ENCODE measurements around the gene FILIP1L.

Gene FILIP1L

DNA sequence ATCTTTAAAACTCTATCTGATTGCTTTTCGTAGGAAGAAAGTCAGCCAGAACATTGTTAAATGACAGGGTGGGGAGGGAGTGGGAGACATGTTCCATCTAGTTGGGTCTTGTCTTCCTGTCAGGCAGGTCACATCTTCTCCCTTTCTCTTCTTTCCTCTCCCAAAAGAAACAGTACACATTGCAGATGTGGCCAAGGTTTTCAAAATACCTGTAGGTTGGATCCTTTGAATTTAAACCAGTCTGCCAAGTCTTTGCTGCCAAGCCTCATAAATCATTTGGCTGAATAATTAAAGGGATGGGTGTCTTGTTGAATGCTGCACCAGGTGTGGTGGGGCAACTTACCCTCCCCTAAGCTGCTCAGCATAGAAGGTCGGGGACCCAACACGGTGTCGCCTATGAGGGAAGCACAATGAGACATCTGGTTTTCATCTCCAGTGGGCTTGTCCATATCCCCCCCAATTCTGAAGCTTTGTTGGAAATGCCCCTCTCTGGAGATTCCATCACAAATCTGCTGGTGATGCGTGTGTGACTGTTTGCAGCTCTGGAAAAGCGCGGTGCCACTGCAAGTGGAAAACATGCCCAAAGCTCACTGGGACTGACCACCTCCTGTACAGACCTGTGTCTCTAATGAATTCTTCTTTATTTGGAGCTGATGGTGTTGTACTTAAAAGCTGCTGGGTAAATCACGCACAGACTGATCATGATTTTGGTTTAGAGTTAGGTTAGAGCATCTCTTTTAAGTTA, 112.6 kb downstream of the FILIP1L start:
- DNase-seq (ENCODE audit: extremely low read depth, low read depth), result no peak
- TF ChIP-seq, protein P1, sequence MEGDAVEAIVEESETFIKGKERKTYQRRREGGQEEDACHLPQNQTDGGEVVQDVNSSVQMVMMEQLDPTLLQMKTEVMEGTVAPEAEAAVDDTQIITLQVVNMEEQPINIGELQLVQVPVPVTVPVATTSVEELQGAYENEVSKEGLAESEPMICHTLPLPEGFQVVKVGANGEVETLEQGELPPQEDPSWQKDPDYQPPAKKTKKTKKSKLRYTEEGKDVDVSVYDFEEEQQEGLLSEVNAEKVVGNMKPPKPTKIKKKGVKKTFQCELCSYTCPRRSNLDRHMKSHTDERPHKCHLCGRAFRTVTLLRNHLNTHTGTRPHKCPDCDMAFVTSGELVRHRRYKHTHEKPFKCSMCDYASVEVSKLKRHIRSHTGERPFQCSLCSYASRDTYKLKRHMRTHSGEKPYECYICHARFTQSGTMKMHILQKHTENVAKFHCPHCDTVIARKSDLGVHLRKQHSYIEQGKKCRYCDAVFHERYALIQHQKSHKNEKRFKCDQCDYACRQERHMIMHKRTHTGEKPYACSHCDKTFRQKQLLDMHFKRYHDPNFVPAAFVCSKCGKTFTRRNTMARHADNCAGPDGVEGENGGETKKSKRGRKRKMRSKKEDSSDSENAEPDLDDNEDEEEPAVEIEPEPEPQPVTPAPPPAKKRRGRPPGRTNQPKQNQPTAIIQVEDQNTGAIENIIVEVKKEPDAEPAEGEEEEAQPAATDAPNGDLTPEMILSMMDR (IDR thresholded peaks at IDR 0.05; ENCODE audit: low read depth, low read length), result no peak

DNA sequence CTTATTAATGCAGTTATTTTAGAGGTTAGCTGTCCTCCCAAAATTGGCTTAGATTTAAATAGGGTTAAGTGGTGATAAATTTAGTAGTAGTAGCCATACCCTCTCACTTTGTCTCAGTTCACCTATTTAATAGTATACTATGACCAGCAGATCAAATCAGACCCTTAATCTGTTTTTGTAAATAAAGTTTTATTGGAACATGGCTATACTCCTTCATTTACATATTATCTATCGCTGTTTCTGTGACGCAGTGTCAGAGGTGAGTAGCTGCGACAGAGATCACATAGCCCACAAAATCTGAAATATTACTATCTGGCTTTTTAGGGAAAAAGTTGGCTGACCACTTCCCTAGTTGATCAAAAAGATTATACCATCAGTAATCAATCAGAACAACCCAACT, 113.2 kb downstream of the FILIP1L start:
- TF ChIP-seq, protein P1 (IDR thresholded peaks at IDR 0.05; ENCODE audit: low read depth, low read length), result no peak

DNA sequence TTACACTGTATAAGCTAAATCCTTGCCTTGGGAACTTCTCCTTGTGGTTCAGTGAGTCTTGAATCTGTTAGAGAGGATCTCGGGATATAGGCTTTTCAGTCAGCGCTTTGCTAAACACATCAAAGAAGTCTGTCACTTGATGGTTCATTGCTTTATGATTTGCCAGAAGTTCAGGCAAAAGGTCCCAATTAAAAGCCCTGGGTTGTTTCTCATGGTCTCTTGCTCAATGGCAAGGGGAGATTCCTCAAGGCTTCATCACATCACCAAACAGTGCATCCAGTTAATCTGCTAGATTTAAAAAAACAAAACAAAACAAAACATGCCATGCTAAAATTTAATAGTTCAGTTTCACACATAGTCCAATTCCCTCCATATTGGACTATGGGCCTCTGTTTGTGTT, 114.8 kb downstream of the FILIP1L start:
- peak; percentile 59 for DNase-seq (ENCODE audit: extremely low read depth, low read depth)
- TF ChIP-seq, protein P1 (IDR thresholded peaks at IDR 0.05; ENCODE audit: low read depth, low read length), result no peak

More for the DNA sequence above, 113.2 kb downstream of the FILIP1L start:
- no peak for DNase-seq (ENCODE audit: extremely low read depth, low read depth)

DNA sequence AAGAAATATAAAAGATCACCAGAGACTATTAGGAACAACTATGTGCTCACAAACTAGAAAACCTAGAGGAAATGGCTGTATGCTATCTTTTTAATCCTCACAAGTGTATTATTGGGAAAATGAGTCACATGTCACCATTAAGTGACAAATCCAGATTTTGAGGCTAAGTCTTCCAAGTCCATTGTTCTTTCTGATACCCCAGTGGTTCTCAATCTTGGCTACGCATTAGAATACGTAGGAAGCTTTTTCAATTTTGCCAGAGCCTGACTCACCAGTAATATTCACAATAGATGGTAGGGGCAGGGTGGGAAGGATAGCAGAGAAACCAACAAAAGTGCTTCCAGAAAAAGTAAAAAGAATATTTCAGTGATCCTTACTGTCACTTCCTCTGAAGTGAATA, 117.0 kb downstream of the FILIP1L start:
- DNase-seq (ENCODE audit: extremely low read depth, low read depth), result no peak
- TF ChIP-seq, protein P1 (IDR thresholded peaks at IDR 0.05; ENCODE audit: low read depth, low read length), result no peak

DNA sequence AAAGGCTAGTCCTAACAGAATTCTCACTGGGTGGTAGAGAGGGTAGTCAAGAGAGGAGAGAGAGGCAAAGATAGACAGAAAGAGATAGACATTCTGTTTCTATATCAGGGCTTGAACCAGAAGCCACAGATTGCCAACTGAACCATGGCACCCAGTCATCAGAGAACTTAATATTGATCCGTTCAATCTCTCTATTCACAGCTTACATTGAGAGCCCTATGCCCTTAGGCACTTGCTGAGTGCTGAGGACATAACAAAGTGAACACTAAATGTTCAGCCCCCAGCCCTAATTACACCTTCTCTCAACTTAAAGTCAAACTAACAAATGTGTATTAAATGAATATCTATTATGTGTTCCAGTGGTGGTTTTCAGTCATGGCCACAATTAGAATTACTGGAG, 124.1 kb downstream of the FILIP1L start:
- no peak for DNase-seq (ENCODE audit: extremely low read depth, low read depth)
- TF ChIP-seq, protein P1 (IDR thresholded peaks at IDR 0.05; ENCODE audit: low read depth, low read length), result no peak

DNA sequence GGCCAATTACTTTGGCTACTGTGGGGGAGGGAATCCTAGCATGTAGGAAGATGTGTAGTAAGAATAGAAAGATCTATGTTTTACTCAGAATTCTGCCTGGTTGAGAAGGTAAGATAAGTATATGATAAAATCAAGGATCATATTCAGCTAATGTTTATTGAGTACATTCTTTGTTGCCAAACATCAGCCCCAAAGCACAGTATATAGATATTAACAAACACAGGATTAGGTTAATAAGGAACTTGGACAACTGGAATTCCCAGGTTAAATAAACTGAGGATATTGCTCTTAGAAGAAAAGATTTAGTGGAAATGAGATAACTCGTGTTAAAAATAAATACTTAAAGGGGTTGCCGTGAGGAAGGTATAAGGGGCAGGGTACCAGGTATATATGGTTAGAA, 129.6 kb downstream of the FILIP1L start:
- DNase-seq (ENCODE audit: extremely low read depth, low read depth), result no peak
- TF ChIP-seq, protein P1 (IDR thresholded peaks at IDR 0.05; ENCODE audit: low read depth, low read length), result no peak

DNA sequence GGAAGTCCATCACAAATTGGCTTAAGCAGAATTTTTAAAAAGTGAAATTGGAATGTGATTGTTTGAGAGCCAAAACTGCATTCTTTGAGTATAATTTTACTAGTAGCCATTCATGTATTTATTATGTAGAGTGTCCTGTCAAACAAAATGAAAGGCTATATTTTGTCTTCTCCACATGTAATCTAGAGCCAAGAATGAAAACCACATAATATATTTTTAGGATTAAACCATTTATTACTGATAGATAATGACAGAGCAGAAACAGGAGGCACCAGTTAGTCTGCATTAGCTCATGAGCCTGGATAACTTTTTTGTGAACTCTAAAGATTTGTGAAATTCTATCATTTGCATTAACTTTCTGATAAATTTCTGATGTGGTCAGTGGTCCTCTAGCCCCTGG, 130.2 kb downstream of the FILIP1L start:
- TF ChIP-seq, protein P1 (IDR thresholded peaks at IDR 0.05; ENCODE audit: low read depth, low read length), result no peak

More for the DNA sequence above, 130.2 kb downstream of the FILIP1L start:
- DNase-seq (ENCODE audit: extremely low read depth, low read depth), result no peak
